Mesenchymal stem cell (in vitro differentiated cells and primary cell): ENCODE measurements around the gene GATM. TPM values are rescaled to one million over a fixed set of nuclear protein-coding genes. Genes with fewer than 3 reads are reported as not detected.

Experiments
- DNase-seq: peaks from one replicate; pipeline ENCODE4 v3.0.0-alpha.2; 2013
- H2AFZ ChIP-seq: one replicate; pipeline ENCODE4 v1.6.1; 2013; ENCODE audit warnings: low read depth, mild to moderate bottlenecking, control low read depth, inconsistent platforms, low read length, moderate library complexity
- H2AK5ac ChIP-seq: 2 replicates; pipeline ENCODE4 v1.6.1; 2013; ENCODE audit warnings: low read length, moderate library complexity, mild to moderate bottlenecking, inconsistent platforms; ENCODE audit not compliant: severe bottlenecking
- H2BK120ac ChIP-seq: one replicate; pipeline ENCODE4 v1.6.1; 2013; ENCODE audit warnings: low read depth, mild to moderate bottlenecking, inconsistent platforms, low read length, moderate library complexity
- H2BK12ac ChIP-seq, 2 experiments: one replicate each; pipeline ENCODE4 v1.6.1; 2013; ENCODE audit warnings: inconsistent platforms in 2 of 2, low read length in 2 of 2, mild to moderate bottlenecking in 2 of 2, moderate library complexity in 2 of 2, control low read depth in 1 of 2
- H2BK15ac ChIP-seq: one replicate; pipeline ENCODE4 v1.6.1; 2013; ENCODE audit warnings: mild to moderate bottlenecking, low read depth, inconsistent platforms; ENCODE audit not compliant: poor library complexity, severe bottlenecking
- H2BK5ac ChIP-seq: 2 replicates; pipeline ENCODE4 v1.6.1; 2013; ENCODE audit warnings: low read depth, mild to moderate bottlenecking, low read length, control low read depth, inconsistent platforms; ENCODE audit not compliant: poor library complexity, severe bottlenecking
- H3K14ac ChIP-seq, 2 experiments: one replicate each; pipeline ENCODE4 v1.6.1; 2013; ENCODE audit warnings: inconsistent platforms in 2 of 2, low read length in 2 of 2, control low read depth in 1 of 2, mild to moderate bottlenecking in 1 of 2, moderate library complexity in 1 of 2
- H3K18ac ChIP-seq, 2 experiments: one replicate each; pipeline ENCODE4 v1.6.1; 2013; ENCODE audit warnings: inconsistent platforms in 2 of 2, low read length in 2 of 2, control low read depth in 1 of 2, low read depth in 1 of 2, mild to moderate bottlenecking in 1 of 2
- H3K23ac ChIP-seq, 2 experiments: one replicate each; pipeline ENCODE4 v1.6.1; 2013; ENCODE audit warnings: inconsistent platforms in 2 of 2, low read length in 2 of 2, mild to moderate bottlenecking in 2 of 2, moderate library complexity in 2 of 2, control low read depth in 1 of 2
- H3K27ac ChIP-seq: 2 replicates; pipeline ENCODE4 v1.5.1; 2013; ENCODE audit warnings: mild to moderate bottlenecking, moderate library complexity, low read length, control low read depth, inconsistent platforms; ENCODE audit not compliant: poor library complexity, severe bottlenecking
- H3K27me3 ChIP-seq, 2 experiments: 2 replicates each; pipeline versions ENCODE4 v1.6.1 to v1.7.0; 2013; ENCODE audit warnings: low read length in 2 of 2, mild to moderate bottlenecking in 2 of 2, moderate library complexity in 2 of 2, control low read depth in 1 of 2, inconsistent platforms in 1 of 2; ENCODE audit not compliant: control insufficient read depth in 1 of 2, insufficient read depth in 1 of 2
- H3K36me3 ChIP-seq, 2 experiments: 2 replicates each; pipeline versions ENCODE4 v1.6.1 to v1.7.0; 2013; ENCODE audit warnings: low read length in 2 of 2, control low read depth in 1 of 2, inconsistent platforms in 1 of 2, low read depth in 1 of 2, mild to moderate bottlenecking in 1 of 2; ENCODE audit not compliant: insufficient read depth in 2 of 2, control insufficient read depth in 1 of 2
- H3K4ac ChIP-seq, 2 experiments: one replicate each; pipeline ENCODE4 v1.6.1; 2013; ENCODE audit warnings: inconsistent platforms in 2 of 2, low read length in 2 of 2, mild to moderate bottlenecking in 2 of 2, moderate library complexity in 2 of 2, control low read depth in 1 of 2, low read depth in 1 of 2
- H3K4me1 ChIP-seq: 2 replicates; pipeline ENCODE4 v1.6.1; 2013; ENCODE audit warnings: low read depth, low read length, control low read depth; ENCODE audit not compliant: control insufficient read depth, insufficient read depth
- H3K4me2 ChIP-seq: 2 replicates; pipeline ENCODE4 v1.6.1; 2013; ENCODE audit warnings: low read length, mild to moderate bottlenecking, inconsistent platforms; ENCODE audit not compliant: poor library complexity, severe bottlenecking
- H3K4me3 ChIP-seq, 2 experiments: 2 replicates each; pipeline versions ENCODE4 v1.5.1 to v1.7.0; 2013; ENCODE audit warnings: low read length in 2 of 2, mild to moderate bottlenecking in 2 of 2, control low read depth in 1 of 2, low read depth in 1 of 2; ENCODE audit not compliant: insufficient read depth in 1 of 2
- H3K79me1 ChIP-seq: replicated peaks from 2 replicates; pipeline ENCODE4 v1.6.1; 2013; ENCODE audit warnings: mild to moderate bottlenecking, control low read depth, low read length, inconsistent platforms; ENCODE audit not compliant: poor library complexity, severe bottlenecking
- H3K9ac ChIP-seq: 2 replicates; pipeline ENCODE4 v1.7.0; 2013; ENCODE audit warnings: mild to moderate bottlenecking, low read length, moderate library complexity
- H3K9me3 ChIP-seq: 2 replicates; pipeline ENCODE4 v1.7.0; 2013; ENCODE audit warnings: mild to moderate bottlenecking, low read length; ENCODE audit not compliant: control insufficient read depth
- H4K8ac ChIP-seq: one replicate; pipeline ENCODE4 v1.6.1; 2013; ENCODE audit warnings: inconsistent platforms, mild to moderate bottlenecking, low read length, moderate library complexity
- H4K91ac ChIP-seq: one replicate; pipeline ENCODE4 v1.6.1; 2013; ENCODE audit warnings: mild to moderate bottlenecking, low read length, inconsistent platforms
- WGBS: methylation state at CpG from one replicate; pipeline ENCODE4 v1.1.7; 2013; ENCODE audit warnings: mixed read lengths; 5-methylcytosine and 5-hydroxymethylcytosine counted together
- polyA plus RNA-seq, 2 experiments: library from polyadenylated mRNA; stranded (reverse); fragments of 200-250 nt; gene quantifications; one replicate each; pipeline ENCODE4 v1.2.3, GENCODE V29; 2013

Gene GATM
- 0.10 TPM for polyA plus RNA-seq (2013, experiment 1 of 2)
- polyA plus RNA-seq (2013, experiment 2 of 2): 0.12 TPM

GRCh38 chr15:45378149-45378912 is at the start of gene GATM:
GATM (minus strand) TSS chr15:45378544; CDS start chr15:45378453, 91 bp downstream.
- peak within 1 kb of the TSS in 1 of 2 experiments; percentile 69 for H3K23ac ChIP-seq
- H3K18ac ChIP-seq: peak within 1 kb of the TSS in 1 of 2 experiments; percentile 76
- H2BK5ac ChIP-seq: no peak within 1 kb of the TSS
- H2BK15ac ChIP-seq: peak within 1 kb of the TSS; percentile 7
- WGBS: under 1% methylated on average over 82 of the region's 87 CpGs
- no peaks in the 10 kb centered on the region for H3K9me3 ChIP-seq
- H3K79me1 ChIP-seq: no peaks in the 10 kb centered on the region
- H3K14ac ChIP-seq: no peak within 1 kb of the TSS
- H3K9ac ChIP-seq: peak within 1 kb of the TSS; percentile 54
- H3K4me1 ChIP-seq: peaks cover 12% of the 10 kb centered on the region
- H3K36me3 ChIP-seq: no peaks in the 10 kb centered on the region
- H4K8ac ChIP-seq: no peak within 1 kb of the TSS
- H3K27me3 ChIP-seq: peaks cover 46 to 58% of the 10 kb centered on the region in 2 experiments
- H2BK12ac ChIP-seq: no peak within 1 kb of the TSS
- peak within 1 kb of the TSS; percentile 91 for H3K4me2 ChIP-seq
- no peak within 1 kb of the TSS for H4K91ac ChIP-seq
- H3K4me3 ChIP-seq: peak within 1 kb of the TSS; percentile 47 to 76
- no peak within 1 kb of the TSS for H3K4ac ChIP-seq
- peak; percentile 89 for DNase-seq
- peak within 1 kb of the TSS; percentile 85 for H2AFZ ChIP-seq
- H2BK120ac ChIP-seq: no peak within 1 kb of the TSS
- no peak within 1 kb of the TSS for H3K27ac ChIP-seq
- H2AK5ac ChIP-seq: no peak within 1 kb of the TSS

- peaks cover 8% of the 10 kb centered on the region for H3K4me1 ChIP-seq
- H3K14ac ChIP-seq: no peak overlapping the region
- H3K18ac ChIP-seq: no peak overlapping the region
- H3K9me3 ChIP-seq: no peaks in the 10 kb centered on the region
- H2BK120ac ChIP-seq: no peak overlapping the region
- no peak overlapping the region for H2AFZ ChIP-seq
- H3K4me2 ChIP-seq: no peak overlapping the region
- no peak overlapping the region for H2BK5ac ChIP-seq
- H3K4ac ChIP-seq: no peak overlapping the region
- no peak overlapping the region for H3K27ac ChIP-seq
- no peak overlapping the region for H3K9ac ChIP-seq
- H2BK12ac ChIP-seq: no peak overlapping the region
- H3K27me3 ChIP-seq: no peaks in the 10 kb centered on the region
- DNase-seq: no peak
- H2AK5ac ChIP-seq: no peak overlapping the region
- H3K36me3 ChIP-seq: peaks cover 0 to 8% of the 10 kb centered on the region in 2 experiments
- no peak overlapping the region for H4K8ac ChIP-seq
- H3K23ac ChIP-seq: no peak overlapping the region
- H3K4me3 ChIP-seq: no peak overlapping the region
- H4K91ac ChIP-seq: no peak overlapping the region
- H2BK15ac ChIP-seq: no peak overlapping the region
- no peaks in the 10 kb centered on the region for H3K79me1 ChIP-seq
- 93% methylated on average over 11 of the region's 11 CpGs for WGBS
Observed at GRCh38 chr15:45427085-45427484, 48.7 kb upstream of the GATM start.

- Histone ChIP-seq H2BK120ac (no peak overlapping the region), H2AFZ (no peak overlapping the region), H3K4ac (no peak overlapping the region), H3K23ac (no peak overlapping the region), H2AK5ac (no peak overlapping the region), H4K91ac (no peak overlapping the region), H3K27me3 (no peaks in the 10 kb centered on the region), H4K8ac (no peak overlapping the region), H3K9ac (no peak overlapping the region), H3K36me3 (peaks cover 0 to 26% of the 10 kb centered on the region in 2 experiments), H3K4me2 (no peak overlapping the region), H3K9me3 (no peaks in the 10 kb centered on the region), H3K79me1 (no peaks in the 10 kb centered on the region), H2BK5ac (no peak overlapping the region), H3K27ac (no peak overlapping the region), H2BK12ac (no peak overlapping the region), H3K18ac (no peak overlapping the region), H2BK15ac (no peak overlapping the region), H3K4me1 (peaks cover 4% of the 10 kb centered on the region), H3K4me3 (no peak overlapping the region), H3K14ac (no peak overlapping the region)
- 70% methylated on average over 4 of the region's 7 CpGs for WGBS
- peak; percentile 32 for DNase-seq
Observed at GRCh38 chr15:45425135-45425534, 46.8 kb upstream of the GATM start.

GRCh38 chr15:45424429-45424828 is 46.1 kb upstream of the GATM start:
- no peak overlapping the region for H3K9ac ChIP-seq
- H3K4me3 ChIP-seq: no peak overlapping the region
- H3K4me2 ChIP-seq: no peak overlapping the region
- H3K18ac ChIP-seq: no peak overlapping the region
- H4K8ac ChIP-seq: peak overlapping the region; percentile 41
- no peak overlapping the region for H2AFZ ChIP-seq
- no peak overlapping the region for H2BK5ac ChIP-seq
- no peak for DNase-seq
- no peak overlapping the region for H2BK120ac ChIP-seq
- peaks cover 1% of the 10 kb centered on the region for H3K4me1 ChIP-seq
- H3K14ac ChIP-seq: no peak overlapping the region
- no peak overlapping the region for H2AK5ac ChIP-seq
- H3K23ac ChIP-seq: no peak overlapping the region
- H3K27me3 ChIP-seq: no peaks in the 10 kb centered on the region
- 100% methylated on average over 2 of the region's 2 CpGs for WGBS
- H3K4ac ChIP-seq: no peak overlapping the region
- no peak overlapping the region for H2BK12ac ChIP-seq
- H4K91ac ChIP-seq: no peak overlapping the region
- no peaks in the 10 kb centered on the region for H3K79me1 ChIP-seq
- H3K36me3 ChIP-seq: peaks cover 3 to 33% of the 10 kb centered on the region in 2 experiments
- H3K9me3 ChIP-seq: no peaks in the 10 kb centered on the region
- H3K27ac ChIP-seq: no peak overlapping the region
- no peak overlapping the region for H2BK15ac ChIP-seq
